HCT116 (cell line): ENCODE measurements around the gene GTPBP1. TPM values are rescaled to one million over a fixed set of nuclear protein-coding genes. Genes with fewer than 3 reads are reported as not detected.

Experiments used
- ATAC-seq: fragments of 200-7000 bp; cut with Tn5 transposase; 2 replicates; pipeline ENCODE4 v1.9.1; 2020; ENCODE audit warnings: mild to moderate bottlenecking, moderate library complexity
- BruUV-seq: library from RNA; stranded (reverse); fragments of 400-500 nt; replicated peaks from 2 replicates; lab custom pipeline; 2021; lab: Mats Ljungman, UMichigan
- CTCF ChIA-PET: fragments of 300-600 bp; sonication (Branson Sonifier 250); formaldehyde crosslinking; loops from one replicate; lab custom pipeline; 2021; ENCODE audit warnings: antibody characterized with exemption; lab: Charles Lee
- POLR2A ChIA-PET: fragments of 300-600, 350-600 bp; sonication (Branson Sonifier 250); formaldehyde crosslinking; loops from one replicate; lab custom pipeline; 2021; ENCODE audit warnings: antibody characterized with exemption; lab: Charles Lee
- RAD21 ChIA-PET, 2 experiments: fragments of 300-600 bp; sonication (Branson Sonifier 250); formaldehyde crosslinking; loops; one replicate each; lab custom pipeline; 2023; ENCODE audit warnings: low total read pairs in 2 of 2; ENCODE audit not compliant: uncharacterized antibody in 2 of 2, unreplicated experiment in 2 of 2, low non-redundant PET in 1 of 2; lab: Charles Lee
- DNase-seq: peaks from one replicate; pipeline ENCODE4 v3.0.0-alpha.2; 2010; ENCODE audit warnings: low read depth, low spot score
- H2AFZ ChIP-seq: fragments of 200-600 bp; shearing (Covaris generic), sonication (generic); 2 replicates; pipeline ENCODE4 v1.6.1; 2017; ENCODE audit warnings: low read depth, mixed run types, mixed read lengths, antibody characterized with exemption, low read length; ENCODE audit not compliant: poor library complexity, severe bottlenecking
- H3K27ac ChIP-seq: 2 replicates; pipeline ENCODE4 v1.5.1; 2012; ENCODE audit warnings: low read depth, low read length
- H3K27me3 ChIP-seq: fragments of 200-600 bp; sonication (generic); 2 replicates; pipeline ENCODE4 v1.6.1; 2016; ENCODE audit warnings: mixed run types, low read length, mixed read lengths; ENCODE audit not compliant: insufficient read depth
- H3K36me3 ChIP-seq, 2 experiments: fragments of 200-500 bp in 1 of 2; fragments of 200-600 bp in 1 of 2; sonication (Bioruptor generic) in 1 of 2; sonication (generic) in 1 of 2; 2 replicates each; pipeline versions ENCODE4 v1.5.1 to v1.6.1; 2014 to 2016; ENCODE audit warnings: low read length in 2 of 2, inconsistent platforms in 1 of 2, mixed read lengths in 1 of 2, mixed run types in 1 of 2; ENCODE audit not compliant: insufficient read depth in 2 of 2, control insufficient read depth in 1 of 2
- H3K4me1 ChIP-seq, 2 experiments: fragments of 200-600 bp in 1 of 2; sonication (generic) in 1 of 2; 2 replicates each; pipeline versions ENCODE4 v1.5.1 to v1.6.1; 2012 to 2017; ENCODE audit warnings: low read length in 2 of 2, inconsistent platforms in 1 of 2, mild to moderate bottlenecking in 1 of 2, mixed read lengths in 1 of 2, mixed run types in 1 of 2, moderate library complexity in 1 of 2; ENCODE audit not compliant: insufficient read depth in 2 of 2, control insufficient read depth in 1 of 2
- H3K4me2 ChIP-seq: fragments of 200-600 bp; sonication (generic); 2 replicates; pipeline ENCODE4 v1.6.1; 2017; ENCODE audit warnings: mixed run types, low read length, mixed read lengths
- H3K4me3 ChIP-seq, 2 experiments: fragments of 200-600 bp in 1 of 2; sonication (generic) in 1 of 2; replicated peaks in 1 of 2; 2 replicates each; pipeline ENCODE4 v1.5.1; 2011 to 2016; ENCODE audit warnings: low read length in 2 of 2, control low read depth in 1 of 2, low read depth in 1 of 2, mild to moderate bottlenecking in 1 of 2, mixed read lengths in 1 of 2, mixed run types in 1 of 2
- H3K79me2 ChIP-seq: fragments of 200-600 bp; sonication (generic); 2 replicates; pipeline ENCODE4 v1.6.1; 2017; ENCODE audit warnings: mild to moderate bottlenecking, mixed run types, low read length, moderate library complexity, mixed read lengths; ENCODE audit not compliant: insufficient read depth
- H3K9ac ChIP-seq: fragments of 200-600 bp; sonication (generic); 2 replicates; pipeline ENCODE4 v1.6.1; 2016; ENCODE audit warnings: low read length, mixed read lengths
- H3K9me2 ChIP-seq: fragments of 200-600 bp; sonication (generic), shearing (Covaris generic); 2 replicates; pipeline ENCODE4 v1.6.1; 2017; ENCODE audit warnings: mixed run types, mild to moderate bottlenecking, moderate library complexity; ENCODE audit not compliant: insufficient read depth
- H3K9me3 ChIP-seq, 2 experiments: fragments of 200-500 bp in 1 of 2; fragments of 200-600 bp in 1 of 2; sonication (Bioruptor generic) in 1 of 2; sonication (generic) in 1 of 2; 2 replicates each; pipeline ENCODE4 v1.6.1; 2014 to 2017; ENCODE audit warnings: low read length in 2 of 2, mixed read lengths in 2 of 2, inconsistent platforms in 1 of 2, low read depth in 1 of 2, mild to moderate bottlenecking in 1 of 2, mixed run types in 1 of 2, moderate library complexity in 1 of 2; ENCODE audit not compliant: control insufficient read depth in 1 of 2, insufficient read depth in 1 of 2
- H4K20me1 ChIP-seq: fragments of 200-600 bp; sonication (generic), shearing (Covaris generic); 2 replicates; pipeline ENCODE4 v1.6.1; 2017; ENCODE audit warnings: mixed run types, mild to moderate bottlenecking, moderate library complexity; ENCODE audit not compliant: insufficient read depth
- JUND ChIP-seq: IDR thresholded peaks from 2 replicates; pipeline ENCODE4 v1.6.1; 2012
- POLR2AphosphoS5 ChIP-seq: IDR thresholded peaks from 2 replicates; pipeline ENCODE4 v1.6.1; 2011; ENCODE audit warnings: mild to moderate bottlenecking, low read depth, low read length, moderate library complexity
- REST ChIP-seq: IDR thresholded peaks from 2 replicates; pipeline ENCODE4 v1.6.1; 2012; ENCODE audit warnings: low read depth
- TCF7L2 ChIP-seq: IDR thresholded peaks from 2 replicates; pipeline ENCODE4 v1.7.0; 2011; ENCODE audit warnings: borderline replicate concordance, inconsistent platforms; ENCODE audit not compliant: insufficient read depth, insufficient read length; ENCODE audit errors: extremely low read depth
- YY1 ChIP-seq: IDR thresholded peaks from 2 replicates; pipeline ENCODE4 v1.6.1; 2011; ENCODE audit warnings: low read length, low read depth, moderate library complexity, mild to moderate bottlenecking; ENCODE audit not compliant: insufficient replicate concordance; ENCODE audit errors: extremely low read depth
- ZFX ChIP-seq: fragments of 450-650 bp; IDR thresholded peaks from 2 replicates; pipeline ENCODE4 v1.6.1; 2017
- intact Hi-C: fragments of 100-400 bp; cut with micrococcal nuclease; formaldehyde crosslinking; loops from 2 replicates; pipeline ENCODE4 v1.10.0; 2022
- total RNA-seq: library from RNA; stranded (reverse); gene quantifications from one replicate; pipeline ENCODE4 v1.2.1, GENCODE V29; 2021; ENCODE audit not compliant: unreplicated experiment

The GTPBP1 gene
- total RNA-seq, 1 experiment from 2014 or later, result 48.2 TPM

GRCh38 chr22:38772623-38772873, 66.8 kb downstream of the GTPBP1 start:
- Histone ChIP-seq H3K9ac (no peak overlapping the region), H4K20me1 (no peaks in the 10 kb centered on the region), H2AFZ (no peak overlapping the region), H3K79me2 (no peaks in the 10 kb centered on the region), H3K4me1 (peaks cover 0 to 7% of the 10 kb centered on the region in 2 experiments; a peak in 2 of 4 replicates), H3K36me3 (no peaks in the 10 kb centered on the region), H3K4me2 (no peak overlapping the region), H3K9me3 (no peaks in the 10 kb centered on the region), H3K4me3 (no peak overlapping the region), H3K27me3 (no peaks in the 10 kb centered on the region), H3K27ac (no peak overlapping the region), H3K9me2 (no peaks in the 10 kb centered on the region)
- BruUV-seq, result no TSS peak
- POLR2A ChIA-PET, result no interaction called here
- RAD21 ChIA-PET, result no interaction called here
- CTCF ChIA-PET, result no interaction called here
- no peak for ATAC-seq
- no peak for DNase-seq
- TF ChIP-seq TCF7L2, result no peak
- TF ChIP-seq YY1, result no peak
- no peak for TF ChIP-seq REST
- no peak for TF ChIP-seq ZFX
- no peak for TF ChIP-seq JUND
- intact Hi-C loops, result no loop called here

GRCh38 chr22:38773363-38773946, 67.7 kb downstream of the GTPBP1 start:
- CTCF ChIA-PET, result no interaction called here
- H2AFZ ChIP-seq, result no peak overlapping the region

More at GRCh38 chr22:38773363-38773946, 67.7 kb downstream of the GTPBP1 start:
- no peak for DNase-seq
- Histone ChIP-seq H3K27ac (no peak overlapping the region), H3K9ac (no peak overlapping the region), H3K9me2 (no peaks in the 10 kb centered on the region)
- no peak for TF ChIP-seq JUND
- TF ChIP-seq POLR2AphosphoS5, result no peak
- no peak for TF ChIP-seq REST
- TF ChIP-seq, all 23 proteins: peak for 0
- Histone ChIP-seq H3K79me2 (no peaks in the 10 kb centered on the region), H3K9me3 (no peaks in the 10 kb centered on the region), H4K20me1 (no peaks in the 10 kb centered on the region), H3K4me2 (no peak overlapping the region), H3K4me1 (peaks cover 0 to 7% of the 10 kb centered on the region in 2 experiments; a peak in 2 of 4 replicates), H3K4me3 (no peak overlapping the region), H3K36me3 (no peaks in the 10 kb centered on the region), H3K27me3 (no peaks in the 10 kb centered on the region)
- ChIA-PET POLR2A (no interaction called here), RAD21 (no interaction called here)
- no peak for ATAC-seq
- no TSS peak for BruUV-seq
- intact Hi-C loops, result no loop called here
